Measurements from ENCODE around the gene USP44. TPM values are rescaled to one million over a fixed set of nuclear protein-coding genes. Genes with fewer than 3 reads are reported as not detected.
"Not testable (repeated sequence)": the region's sequence is repeated elsewhere in the genome, so short reads cannot be mapped to it uniquely, and the experiment has no call there.

USP44 gene
- total RNA-seq, 1 experiment from 2014 or later: 0.11 TPM

- H3K9me2 ChIP-seq (replicated peaks; ENCODE audit: insufficient read depth, low read length): no peaks in the 10 kb centered on the region
- no peaks in the 10 kb centered on the region for H3K27me3 ChIP-seq (ENCODE audit: low read length)
- no peak overlapping the region for H3K4me3 ChIP-seq (ENCODE audit: low read length)
- peaks cover 20% of the 10 kb centered on the region for H4K20me1 ChIP-seq (ENCODE audit: insufficient read depth, low read depth, low read length)
- H3K79me2 ChIP-seq (ENCODE audit: low read length): peaks cover 92% of the 10 kb centered on the region
- H3K9me3 ChIP-seq (ENCODE audit: low read length): no peaks in the 10 kb centered on the region
- no peak overlapping the region for H3K9ac ChIP-seq (ENCODE audit: low read length)
- DNase-seq: no peak
- H2AFZ ChIP-seq (ENCODE audit: low read length): no peak overlapping the region
- H3K27ac ChIP-seq (ENCODE audit: low read length): 0 out of 2 replicates have a peak overlapping the region, but pooled peaks have one; percentile 45
- no peak overlapping the region for H3K4me2 ChIP-seq (ENCODE audit: low read depth, low read length, poor library complexity, severe bottlenecking)
- peaks cover 3% of the 10 kb centered on the region; the same call in 1 of the 2 replicates for H3K4me1 ChIP-seq (ENCODE audit: low read length)
- peaks cover 84% of the 10 kb centered on the region for H3K36me3 ChIP-seq (ENCODE audit: insufficient read depth, low read length)
Observed at GRCh38 chr12:95498968-95499367, 52.3 kb downstream of the USP44 start.

- no peak overlapping the region for H3K9ac ChIP-seq (ENCODE audit: low read length)
- H4K20me1 ChIP-seq (ENCODE audit: insufficient read depth, low read depth, low read length): peaks cover 9% of the 10 kb centered on the region
- H2AFZ ChIP-seq (ENCODE audit: low read length): no peak overlapping the region
- H3K27ac ChIP-seq (ENCODE audit: low read length): no peak overlapping the region
- no peak overlapping the region for H3K4me3 ChIP-seq (ENCODE audit: low read length)
- H3K9me3 ChIP-seq (ENCODE audit: low read length): no peaks in the 10 kb centered on the region
- H3K79me2 ChIP-seq (ENCODE audit: low read length): peaks cover 91% of the 10 kb centered on the region
- no peaks in the 10 kb centered on the region for H3K9me2 ChIP-seq (replicated peaks; ENCODE audit: insufficient read depth, low read length)
- H3K36me3 ChIP-seq (ENCODE audit: insufficient read depth, low read length): peaks cover 79% of the 10 kb centered on the region
- no peaks in the 10 kb centered on the region; the same call in 1 of the 2 replicates for H3K4me1 ChIP-seq (ENCODE audit: low read length)
- no peaks in the 10 kb centered on the region for H3K27me3 ChIP-seq (ENCODE audit: low read length)
- no peak overlapping the region for H3K4me2 ChIP-seq (ENCODE audit: low read depth, low read length, poor library complexity, severe bottlenecking)
- no peak for DNase-seq
Observed at GRCh38 chr12:95497031-95497430, 54.2 kb downstream of the USP44 start.

GRCh38 chr12:95495433-95495832 lies 55.8 kb downstream of the USP44 start:
- Histone ChIP-seq H3K4me1 (ENCODE audit: low read length) (no peaks in the 10 kb centered on the region; the same call in 1 of the 2 replicates), H3K9ac (ENCODE audit: low read length) (no peak overlapping the region), H3K27me3 (ENCODE audit: low read length) (no peaks in the 10 kb centered on the region), H3K36me3 (ENCODE audit: insufficient read depth, low read length) (peaks cover 89% of the 10 kb centered on the region), H4K20me1 (ENCODE audit: insufficient read depth, low read depth, low read length) (peaks cover 9% of the 10 kb centered on the region), H3K9me3 (ENCODE audit: low read length) (no peaks in the 10 kb centered on the region), H3K4me3 (ENCODE audit: low read length) (no peak overlapping the region), H3K79me2 (ENCODE audit: low read length) (peaks cover 92% of the 10 kb centered on the region), H3K4me2 (ENCODE audit: low read depth, low read length, poor library complexity, severe bottlenecking) (no peak overlapping the region), H2AFZ (ENCODE audit: low read length) (no peak overlapping the region), H3K9me2 (replicated peaks; ENCODE audit: insufficient read depth, low read length) (no peaks in the 10 kb centered on the region), H3K27ac (ENCODE audit: low read length) (peak overlapping the region; percentile 36; the same call in 1 of the 2 replicates)
- no peak for DNase-seq

GRCh38 chr12:95494888-95495287 lies 56.4 kb downstream of the USP44 start:
- peaks cover 9% of the 10 kb centered on the region for H4K20me1 ChIP-seq (ENCODE audit: insufficient read depth, low read depth, low read length)
- no peak overlapping the region for H3K4me2 ChIP-seq (ENCODE audit: low read depth, low read length, poor library complexity, severe bottlenecking)
- no peaks in the 10 kb centered on the region for H3K9me3 ChIP-seq (ENCODE audit: low read length)
- no peaks in the 10 kb centered on the region; the same call in 1 of the 2 replicates for H3K4me1 ChIP-seq (ENCODE audit: low read length)
- no peak overlapping the region for H3K4me3 ChIP-seq (ENCODE audit: low read length)
- no peaks in the 10 kb centered on the region for H3K9me2 ChIP-seq (replicated peaks; ENCODE audit: insufficient read depth, low read length)
- no peak overlapping the region for H2AFZ ChIP-seq (ENCODE audit: low read length)
- peak overlapping the region; percentile 36 for H3K27ac ChIP-seq (ENCODE audit: low read length)
- no peak for DNase-seq
- H3K9ac ChIP-seq (ENCODE audit: low read length): no peak overlapping the region
- no peaks in the 10 kb centered on the region for H3K27me3 ChIP-seq (ENCODE audit: low read length)
- H3K36me3 ChIP-seq (ENCODE audit: insufficient read depth, low read length): peaks cover 89% of the 10 kb centered on the region
- peaks cover 92% of the 10 kb centered on the region for H3K79me2 ChIP-seq (ENCODE audit: low read length)

GRCh38 chr12:95492462-95492861 lies 58.8 kb downstream of the USP44 start:
- H3K36me3 ChIP-seq (ENCODE audit: insufficient read depth, low read length): peaks cover 91% of the 10 kb centered on the region

DNA sequence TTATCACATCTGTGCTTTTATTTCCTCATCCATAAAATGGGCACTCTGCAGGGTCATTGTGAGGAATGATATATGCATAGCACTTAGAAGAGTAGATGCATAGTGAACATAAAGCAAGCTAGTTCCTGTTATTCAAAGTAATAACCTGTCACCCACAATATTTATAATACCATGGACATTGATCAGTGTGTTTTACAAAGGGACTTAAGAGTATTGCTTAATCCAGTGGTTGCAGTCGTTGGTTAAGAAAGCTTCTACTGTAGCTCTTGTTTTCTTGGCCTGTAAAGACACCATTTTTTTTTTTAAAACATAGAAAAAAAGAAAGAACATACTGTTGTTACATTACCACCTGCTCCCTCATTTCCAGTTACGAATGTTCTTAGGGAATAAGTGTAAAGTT lies 64.3 kb downstream of the USP44 start:
- DNase-seq: no peak
- Histone ChIP-seq H3K4me3 (ENCODE audit: low read length) (no peak overlapping the region), H3K79me2 (ENCODE audit: low read length) (peaks cover 97% of the 10 kb centered on the region), H3K4me2 (ENCODE audit: low read depth, low read length, poor library complexity, severe bottlenecking) (no peak overlapping the region), H2AFZ (ENCODE audit: low read length) (no peak overlapping the region), H3K4me1 (ENCODE audit: low read length) (peaks cover 8% of the 10 kb centered on the region), H3K9ac (ENCODE audit: low read length) (no peak overlapping the region), H4K20me1 (ENCODE audit: insufficient read depth, low read depth, low read length) (peaks cover 29% of the 10 kb centered on the region), H3K9me3 (ENCODE audit: low read length) (no peaks in the 10 kb centered on the region), H3K9me2 (replicated peaks; ENCODE audit: insufficient read depth, low read length) (no peaks in the 10 kb centered on the region), H3K36me3 (ENCODE audit: insufficient read depth, low read length) (peaks cover 87% of the 10 kb centered on the region), H3K27ac (ENCODE audit: low read length) (no peak overlapping the region), H3K27me3 (ENCODE audit: low read length) (no peaks in the 10 kb centered on the region)

More at GRCh38 chr12:95492462-95492861, 58.8 kb downstream of the USP44 start:
- Histone ChIP-seq H3K27ac (ENCODE audit: low read length) (peak overlapping the region; percentile 36; the same call in 1 of the 2 replicates), H3K9me3 (ENCODE audit: low read length) (no peaks in the 10 kb centered on the region), H3K27me3 (ENCODE audit: low read length) (no peaks in the 10 kb centered on the region), H3K79me2 (ENCODE audit: low read length) (peaks cover 94% of the 10 kb centered on the region), H2AFZ (ENCODE audit: low read length) (no peak overlapping the region), H3K9me2 (replicated peaks; ENCODE audit: insufficient read depth, low read length) (no peaks in the 10 kb centered on the region), H3K4me3 (ENCODE audit: low read length) (no peak overlapping the region), H4K20me1 (ENCODE audit: insufficient read depth, low read depth, low read length) (peaks cover 9% of the 10 kb centered on the region), H3K9ac (ENCODE audit: low read length) (no peak overlapping the region), H3K4me2 (ENCODE audit: low read depth, low read length, poor library complexity, severe bottlenecking) (no peak overlapping the region), H3K4me1 (ENCODE audit: low read length) (no peaks in the 10 kb centered on the region; the same call in 1 of the 2 replicates)
- no peak for DNase-seq

- Histone ChIP-seq H3K36me3 (ENCODE audit: insufficient read depth, low read length) (peaks cover 85% of the 10 kb centered on the region), H4K20me1 (ENCODE audit: insufficient read depth, low read depth, low read length) (peaks cover 52% of the 10 kb centered on the region), H3K4me3 (ENCODE audit: low read length) (no peak overlapping the region), H3K9me3 (ENCODE audit: low read length) (no peaks in the 10 kb centered on the region), H3K79me2 (ENCODE audit: low read length) (peaks cover 97% of the 10 kb centered on the region), H2AFZ (ENCODE audit: low read length) (no peak overlapping the region), H3K4me1 (ENCODE audit: low read length) (peaks cover 32% of the 10 kb centered on the region), H3K9ac (ENCODE audit: low read length) (no peak overlapping the region), H3K27ac (ENCODE audit: low read length) (peak overlapping the region; percentile 28; the same call in 1 of the 2 replicates), H3K4me2 (ENCODE audit: low read depth, low read length, poor library complexity, severe bottlenecking) (no peak overlapping the region), H3K27me3 (ENCODE audit: low read length) (no peaks in the 10 kb centered on the region), H3K9me2 (replicated peaks; ENCODE audit: insufficient read depth, low read length) (no peaks in the 10 kb centered on the region)
- no peak for DNase-seq
Observed at GRCh38 chr12:95484524-95484923, 66.8 kb downstream of the USP44 start.

GRCh38 chr12:95482564-95482963 lies 68.7 kb downstream of the USP44 start:
- not testable (repeated sequence) for DNase-seq; H3K4me2 ChIP-seq (ENCODE audit: low read depth, low read length, poor library complexity, severe bottlenecking); H3K9me3 ChIP-seq (ENCODE audit: low read length); H3K9ac ChIP-seq (ENCODE audit: low read length); H3K27me3 ChIP-seq (ENCODE audit: low read length); H3K4me3 ChIP-seq (ENCODE audit: low read length); H3K9me2 ChIP-seq (replicated peaks; ENCODE audit: insufficient read depth, low read length); H2AFZ ChIP-seq (ENCODE audit: low read length)
- peaks cover 99% of the 10 kb centered on the region for H3K79me2 ChIP-seq (ENCODE audit: low read length)
- H3K36me3 ChIP-seq (ENCODE audit: insufficient read depth, low read length): peaks cover 86% of the 10 kb centered on the region
- peaks cover 70% of the 10 kb centered on the region for H4K20me1 ChIP-seq (ENCODE audit: insufficient read depth, low read depth, low read length)
- H3K4me1 ChIP-seq (ENCODE audit: low read length): peaks cover 51% of the 10 kb centered on the region
- peak overlapping the region; percentile 35 for H3K27ac ChIP-seq (ENCODE audit: low read length)

All from Karpas-422 (cell line).